ENCODE measurements around the gene SLC25A28. TPM values are rescaled to one million over a fixed set of nuclear protein-coding genes. Genes with fewer than 3 reads are reported as not detected.

Gene SLC25A28
- total RNA-seq, 1 donor from 2014 or later = 12.4 TPM

- no peak overlapping the region for H3K27ac ChIP-seq
- DNase-seq (ENCODE audit: low spot score) = peak; percentile 36
- no peak overlapping the region for H3K4me3 ChIP-seq
- H3K27me3 ChIP-seq = peaks cover 7% of the 10 kb centered on the region
- H4K20me1 ChIP-seq (ENCODE audit: low read depth) = no peaks in the 10 kb centered on the region
- H3K4me2 ChIP-seq = peak overlapping the region; percentile 4
- H3K4me1 Mint-ChIP-seq = peaks cover 17% of the 10 kb centered on the region
- TF ChIP-seq, protein P1, sequence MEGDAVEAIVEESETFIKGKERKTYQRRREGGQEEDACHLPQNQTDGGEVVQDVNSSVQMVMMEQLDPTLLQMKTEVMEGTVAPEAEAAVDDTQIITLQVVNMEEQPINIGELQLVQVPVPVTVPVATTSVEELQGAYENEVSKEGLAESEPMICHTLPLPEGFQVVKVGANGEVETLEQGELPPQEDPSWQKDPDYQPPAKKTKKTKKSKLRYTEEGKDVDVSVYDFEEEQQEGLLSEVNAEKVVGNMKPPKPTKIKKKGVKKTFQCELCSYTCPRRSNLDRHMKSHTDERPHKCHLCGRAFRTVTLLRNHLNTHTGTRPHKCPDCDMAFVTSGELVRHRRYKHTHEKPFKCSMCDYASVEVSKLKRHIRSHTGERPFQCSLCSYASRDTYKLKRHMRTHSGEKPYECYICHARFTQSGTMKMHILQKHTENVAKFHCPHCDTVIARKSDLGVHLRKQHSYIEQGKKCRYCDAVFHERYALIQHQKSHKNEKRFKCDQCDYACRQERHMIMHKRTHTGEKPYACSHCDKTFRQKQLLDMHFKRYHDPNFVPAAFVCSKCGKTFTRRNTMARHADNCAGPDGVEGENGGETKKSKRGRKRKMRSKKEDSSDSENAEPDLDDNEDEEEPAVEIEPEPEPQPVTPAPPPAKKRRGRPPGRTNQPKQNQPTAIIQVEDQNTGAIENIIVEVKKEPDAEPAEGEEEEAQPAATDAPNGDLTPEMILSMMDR (IDR thresholded peaks at IDR 0.05) = no peak
- TF ChIP-seq EZH2 (IDR thresholded peaks at IDR 0.05) = no peak
- TF ChIP-seq EZH2phosphoT487 (IDR thresholded peaks at IDR 0.05) = no peak
- no peaks in the 10 kb centered on the region for H3K9me3 ChIP-seq (ENCODE audit: low read depth)
- H3K36me3 ChIP-seq = no peaks in the 10 kb centered on the region
- H3K9ac ChIP-seq = no peak overlapping the region
- no peak overlapping the region for H3K27ac Mint-ChIP-seq
- H3F3A ChIP-seq (ENCODE audit: low read depth) = peaks cover 18% of the 10 kb centered on the region
- H3K4me3 Mint-ChIP-seq = no peak overlapping the region
- peaks cover 4% of the 10 kb centered on the region for H3K27me3 Mint-ChIP-seq (ENCODE audit: insufficient read depth, low read depth)
- no peak overlapping the region for H2AFZ ChIP-seq (replicated peaks)
- H3K79me2 ChIP-seq (ENCODE audit: low read depth) = no peaks in the 10 kb centered on the region
- peaks cover 14% of the 10 kb centered on the region for H3K4me1 ChIP-seq
- no peaks in the 10 kb centered on the region for H3K36me3 Mint-ChIP-seq
- H3K9me3 Mint-ChIP-seq = no peaks in the 10 kb centered on the region
These were observed 24.3 kb downstream of the SLC25A28 start for GRCh38 chr10:99595770-99596465.

GRCh38 chr10:99595236-99595635 lies 25.0 kb downstream of the SLC25A28 start:
- no peaks in the 10 kb centered on the region for H3K79me2 ChIP-seq (ENCODE audit: low read depth)
- no peak overlapping the region for H3K4me3 ChIP-seq
- H4K20me1 ChIP-seq (ENCODE audit: low read depth) = no peaks in the 10 kb centered on the region
- no peaks in the 10 kb centered on the region for H3K9me3 ChIP-seq (ENCODE audit: low read depth)
- Mint-ChIP-seq H3K9me3 (no peaks in the 10 kb centered on the region), H3K4me3 (no peak overlapping the region), H3K27ac (no peak overlapping the region), H3K4me1 (peaks cover 15% of the 10 kb centered on the region), H3K36me3 (no peaks in the 10 kb centered on the region), H3K27me3 (ENCODE audit: insufficient read depth, low read depth) (peaks cover 4% of the 10 kb centered on the region)
- H3K36me3 ChIP-seq = no peaks in the 10 kb centered on the region
- DNase-seq (ENCODE audit: low spot score) = no peak
- peaks cover 13% of the 10 kb centered on the region for H3K4me1 ChIP-seq
- H3K27ac ChIP-seq = no peak overlapping the region
- H3K4me2 ChIP-seq = no peak overlapping the region
- H3F3A ChIP-seq (ENCODE audit: low read depth) = peaks cover 13% of the 10 kb centered on the region
- H2AFZ ChIP-seq (replicated peaks) = no peak overlapping the region
- TF ChIP-seq EZH2phosphoT487 (IDR thresholded peaks at IDR 0.05) (no peak), EZH2 (IDR thresholded peaks at IDR 0.05) (no peak)
- TF ChIP-seq, protein P1 (IDR thresholded peaks at IDR 0.05) = no peak
- no peak overlapping the region for H3K9ac ChIP-seq
- H3K27me3 ChIP-seq = peaks cover 7% of the 10 kb centered on the region

GRCh38 chr10:99593312-99593711 lies 26.9 kb downstream of the SLC25A28 start:
- Mint-ChIP-seq H3K27ac (no peak overlapping the region), H3K36me3 (no peaks in the 10 kb centered on the region)
- no peaks in the 10 kb centered on the region for H3K36me3 ChIP-seq

More at GRCh38 chr10:99593312-99593711, 26.9 kb downstream of the SLC25A28 start:
- TF ChIP-seq, protein P1 (IDR thresholded peaks at IDR 0.05) = no peak
- TF ChIP-seq EZH2 (IDR thresholded peaks at IDR 0.05) = no peak
- TF ChIP-seq EZH2phosphoT487 (IDR thresholded peaks at IDR 0.05) = no peak
- Histone ChIP-seq H3K9me3 (ENCODE audit: low read depth) (no peaks in the 10 kb centered on the region), H3F3A (ENCODE audit: low read depth) (peaks cover 4% of the 10 kb centered on the region), H3K4me3 (no peak overlapping the region), H3K4me2 (no peak overlapping the region), H4K20me1 (ENCODE audit: low read depth) (no peaks in the 10 kb centered on the region), H3K4me1 (peaks cover 10% of the 10 kb centered on the region), H3K9ac (no peak overlapping the region), H2AFZ (replicated peaks) (no peak overlapping the region), H3K27me3 (peaks cover 4% of the 10 kb centered on the region), H3K27ac (no peak overlapping the region), H3K79me2 (ENCODE audit: low read depth) (no peaks in the 10 kb centered on the region)
- Mint-ChIP-seq H3K4me1 (peaks cover 11% of the 10 kb centered on the region), H3K27me3 (ENCODE audit: insufficient read depth, low read depth) (peaks cover 2% of the 10 kb centered on the region), H3K4me3 (no peak overlapping the region), H3K9me3 (no peaks in the 10 kb centered on the region)
- DNase-seq (ENCODE audit: low spot score) = no peak
